ENCODE measurements around the gene USF2.

The USF2 gene

GRCh38 chr19:35306473-35307246, 37.9 kb downstream of the USF2 start:
- no peak overlapping the region for H3K27ac ChIP-seq
- no peak for TF ChIP-seq ZFX (IDR thresholded peaks at IDR 0.05; ENCODE audit: borderline replicate concordance)
- TF ChIP-seq CTCF (IDR thresholded peaks at IDR 0.05), result peak; percentile 46

- TF ChIP-seq ZFX (IDR thresholded peaks at IDR 0.05; ENCODE audit: borderline replicate concordance) (no peak), CTCF (IDR thresholded peaks at IDR 0.05) (no peak)
- H3K27ac ChIP-seq, result no peak overlapping the region
These were observed 39.2 kb downstream of the USF2 start for GRCh38 chr19:35307931-35308330.

GRCh38 chr19:35308910-35309309, 40.1 kb downstream of the USF2 start:
- TF ChIP-seq ZFX (IDR thresholded peaks at IDR 0.05; ENCODE audit: borderline replicate concordance) (no peak), CTCF (IDR thresholded peaks at IDR 0.05) (no peak)
- no peak overlapping the region for H3K27ac ChIP-seq

GRCh38 chr19:35309481-35310279, 40.9 kb downstream of the USF2 start:
- no peak overlapping the region for H3K27ac ChIP-seq
- TF ChIP-seq ZFX (IDR thresholded peaks at IDR 0.05; ENCODE audit: borderline replicate concordance), result no peak
- no peak for TF ChIP-seq CTCF (IDR thresholded peaks at IDR 0.05)

- no peak overlapping the region for H3K27ac ChIP-seq
- TF ChIP-seq CTCF (IDR thresholded peaks at IDR 0.05) (no peak), ZFX (IDR thresholded peaks at IDR 0.05; ENCODE audit: borderline replicate concordance) (no peak)
These were observed 41.6 kb downstream of the USF2 start for GRCh38 chr19:35310331-35310730.

GRCh38 chr19:35310811-35311465, 42.2 kb downstream of the USF2 start:
- TF ChIP-seq CTCF (IDR thresholded peaks at IDR 0.05) (no peak), ZFX (IDR thresholded peaks at IDR 0.05; ENCODE audit: borderline replicate concordance) (no peak)
- no peak overlapping the region for H3K27ac ChIP-seq

All from 22Rv1 (cell line).